ENCODE measurements around the gene MACROH2A1. TPM values are rescaled to one million over a fixed set of nuclear protein-coding genes. Genes with fewer than 3 reads are reported as not detected.

MACROH2A1 gene
- total and polyA plus RNA-seq, 10 of the 15 experiments (the other 5 are each of a cell fraction or from before 2014, with no cell fraction given), result 45.7 to 230 (median 196) TPM

DNA sequence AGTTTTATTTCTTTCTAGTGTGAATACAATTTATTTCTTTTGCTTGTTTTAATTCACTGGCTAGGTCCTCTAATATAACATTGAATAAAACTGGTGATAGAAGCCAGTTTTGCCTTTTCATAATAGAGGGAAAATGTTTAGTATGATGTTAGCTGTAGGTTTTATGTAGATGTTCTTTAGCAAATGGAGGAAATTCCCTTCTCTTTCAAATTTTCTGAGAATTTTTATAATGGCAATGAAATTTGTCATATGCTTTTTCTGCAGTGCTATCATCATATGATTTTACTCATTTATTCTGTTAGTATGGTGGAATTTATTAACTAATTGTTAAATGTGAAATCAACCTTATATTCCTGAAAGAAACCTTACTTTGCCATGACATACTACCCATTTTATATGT is 18.1 kb upstream of the MACROH2A1 start (continued):
- TF ChIP-seq, protein P1, sequence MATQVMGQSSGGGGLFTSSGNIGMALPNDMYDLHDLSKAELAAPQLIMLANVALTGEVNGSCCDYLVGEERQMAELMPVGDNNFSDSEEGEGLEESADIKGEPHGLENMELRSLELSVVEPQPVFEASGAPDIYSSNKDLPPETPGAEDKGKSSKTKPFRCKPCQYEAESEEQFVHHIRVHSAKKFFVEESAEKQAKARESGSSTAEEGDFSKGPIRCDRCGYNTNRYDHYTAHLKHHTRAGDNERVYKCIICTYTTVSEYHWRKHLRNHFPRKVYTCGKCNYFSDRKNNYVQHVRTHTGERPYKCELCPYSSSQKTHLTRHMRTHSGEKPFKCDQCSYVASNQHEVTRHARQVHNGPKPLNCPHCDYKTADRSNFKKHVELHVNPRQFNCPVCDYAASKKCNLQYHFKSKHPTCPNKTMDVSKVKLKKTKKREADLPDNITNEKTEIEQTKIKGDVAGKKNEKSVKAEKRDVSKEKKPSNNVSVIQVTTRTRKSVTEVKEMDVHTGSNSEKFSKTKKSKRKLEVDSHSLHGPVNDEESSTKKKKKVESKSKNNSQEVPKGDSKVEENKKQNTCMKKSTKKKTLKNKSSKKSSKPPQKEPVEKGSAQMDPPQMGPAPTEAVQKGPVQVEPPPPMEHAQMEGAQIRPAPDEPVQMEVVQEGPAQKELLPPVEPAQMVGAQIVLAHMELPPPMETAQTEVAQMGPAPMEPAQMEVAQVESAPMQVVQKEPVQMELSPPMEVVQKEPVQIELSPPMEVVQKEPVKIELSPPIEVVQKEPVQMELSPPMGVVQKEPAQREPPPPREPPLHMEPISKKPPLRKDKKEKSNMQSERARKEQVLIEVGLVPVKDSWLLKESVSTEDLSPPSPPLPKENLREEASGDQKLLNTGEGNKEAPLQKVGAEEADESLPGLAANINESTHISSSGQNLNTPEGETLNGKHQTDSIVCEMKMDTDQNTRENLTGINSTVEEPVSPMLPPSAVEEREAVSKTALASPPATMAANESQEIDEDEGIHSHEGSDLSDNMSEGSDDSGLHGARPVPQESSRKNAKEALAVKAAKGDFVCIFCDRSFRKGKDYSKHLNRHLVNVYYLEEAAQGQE (IDR thresholded peaks at IDR 0.05; ENCODE audit: low read depth, low read length), result no peak
- TF ChIP-seq MYC (IDR thresholded peaks at IDR 0.05; ENCODE audit: insufficient read depth, insufficient read length, insufficient replicate concordance, low read length, severe bottlenecking) (no peak), EGR1 (IDR thresholded peaks at IDR 0.05; ENCODE audit: borderline replicate concordance in 1 of 2, low read depth in 2 of 2, low read length in 2 of 2) (no peak), ZSCAN29 (IDR thresholded peaks at IDR 0.05) (no peak), CREM (IDR thresholded peaks at IDR 0.05; ENCODE audit: low read depth) (no peak), EZH2 (IDR thresholded peaks at IDR 0.05; ENCODE audit: borderline replicate concordance, control insufficient read depth, low read depth, low read length) (no peak)

DNA sequence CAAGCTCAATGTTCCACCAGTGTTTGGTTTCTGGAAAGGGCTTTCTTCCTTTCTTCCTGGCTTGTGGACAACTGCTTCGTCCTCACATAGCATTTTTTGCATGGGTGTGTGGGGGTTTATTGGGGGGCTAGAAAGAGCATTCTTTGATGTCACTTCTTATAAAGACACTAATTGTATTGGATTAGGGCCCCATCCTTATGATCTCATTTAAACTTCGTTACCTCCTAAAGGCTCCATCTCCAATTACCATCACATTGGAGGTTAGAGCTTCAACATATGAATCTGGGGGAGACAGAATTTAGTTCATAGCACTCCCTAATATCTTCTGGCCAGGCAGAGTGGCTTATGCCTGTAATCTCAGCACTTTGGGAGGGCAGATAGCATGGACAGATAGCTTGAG is 6.1 kb upstream of the MACROH2A1 start:
- Histone ChIP-seq H3K27me3 (replicated peaks in 1 of 2; ENCODE audit: control insufficient read depth in 2 of 2, insufficient read depth in 2 of 2, low read length in 1 of 2) (no peaks in the 10 kb centered on the region), H4K20me1 (ENCODE audit: control insufficient read depth, insufficient read depth) (no peaks in the 10 kb centered on the region), H3K4me2 (ENCODE audit: control insufficient read depth, insufficient read depth) (no peak overlapping the region), H3K27ac (ENCODE audit: control insufficient read depth, insufficient read depth) (no peak overlapping the region), H3K9me3 (replicated peaks; ENCODE audit: control insufficient read depth, insufficient read depth, low read length) (no peaks in the 10 kb centered on the region; the same call in 2 of the 3 replicates), H2AFZ (ENCODE audit: control insufficient read depth, low read depth, low read length) (no peak overlapping the region), H3K36me3 (ENCODE audit: control insufficient read depth in 2 of 2, insufficient read depth in 2 of 2, low read length in 1 of 2) (no peaks in the 10 kb centered on the region), H3K79me2 (ENCODE audit: control insufficient read depth, insufficient read depth, low read length) (no peaks in the 10 kb centered on the region), H3K4me1 (ENCODE audit: control insufficient read depth, insufficient read depth, low read length) (peaks cover 1% of the 10 kb centered on the region), H3K4me3 (no peak overlapping the region), H3K9ac (ENCODE audit: control insufficient read depth, insufficient read depth, low read length) (no peak overlapping the region)
- FAIRE-seq (no peak), DNase-seq (ENCODE audit: low read depth, low spot score) (no peak), ATAC-seq (no peak)
- ChIA-PET POLR2A (no interaction called here), SMC1A (ENCODE audit: uncharacterized antibody, unreplicated experiment) (no interaction called here), CTCF (interaction anchor here (1.2 to 1.9 kb wide), 3 partner anchors 12 to 52 kb away, joined by 3 to 10 read pairs (median 4); no protein-coding TSS in a partner anchor), RAD21 (ENCODE audit: unreplicated experiment) (no interaction called here)
- 11% methylated on average over 2 of the region's 2 CpGs for WGBS (ENCODE audit: insufficient coverage, insufficient replicate concordance, low lambda C conversion rate, missing lambda C conversion rate)
- in situ Hi-C loops (cut with MboI), result no loop called here
- no TSS peak for BruUV-seq (replicated peaks)
- intact Hi-C loops (cut with micrococcal nuclease; ENCODE audit: unreplicated experiment), result no loop called here
- TF ChIP-seq MTA2 (IDR thresholded peaks at IDR 0.05; ENCODE audit: low read depth) (no peak), EP300 (IDR thresholded peaks at IDR 0.05; ENCODE audit: borderline replicate concordance in 1 of 2, control insufficient read depth in 1 of 2, low read depth in 2 of 2, low read length in 2 of 2) (no peak), RAD21 (IDR thresholded peaks at IDR 0.05; ENCODE audit: insufficient read depth, low read depth, low read length) (no peak), CHD1 (IDR thresholded peaks at IDR 0.05; ENCODE audit: low read depth, low read length) (no peak), CREM (IDR thresholded peaks at IDR 0.05; ENCODE audit: low read depth) (no peak), RAD51 (IDR thresholded peaks at IDR 0.05) (no peak)
- TF ChIP-seq, protein P2, sequence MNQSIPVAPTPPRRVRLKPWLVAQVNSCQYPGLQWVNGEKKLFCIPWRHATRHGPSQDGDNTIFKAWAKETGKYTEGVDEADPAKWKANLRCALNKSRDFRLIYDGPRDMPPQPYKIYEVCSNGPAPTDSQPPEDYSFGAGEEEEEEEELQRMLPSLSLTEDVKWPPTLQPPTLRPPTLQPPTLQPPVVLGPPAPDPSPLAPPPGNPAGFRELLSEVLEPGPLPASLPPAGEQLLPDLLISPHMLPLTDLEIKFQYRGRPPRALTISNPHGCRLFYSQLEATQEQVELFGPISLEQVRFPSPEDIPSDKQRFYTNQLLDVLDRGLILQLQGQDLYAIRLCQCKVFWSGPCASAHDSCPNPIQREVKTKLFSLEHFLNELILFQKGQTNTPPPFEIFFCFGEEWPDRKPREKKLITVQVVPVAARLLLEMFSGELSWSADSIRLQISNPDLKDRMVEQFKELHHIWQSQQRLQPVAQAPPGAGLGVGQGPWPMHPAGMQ (IDR thresholded peaks at IDR 0.05; ENCODE audit: borderline replicate concordance), result no peak
- TF ChIP-seq, protein P3, sequence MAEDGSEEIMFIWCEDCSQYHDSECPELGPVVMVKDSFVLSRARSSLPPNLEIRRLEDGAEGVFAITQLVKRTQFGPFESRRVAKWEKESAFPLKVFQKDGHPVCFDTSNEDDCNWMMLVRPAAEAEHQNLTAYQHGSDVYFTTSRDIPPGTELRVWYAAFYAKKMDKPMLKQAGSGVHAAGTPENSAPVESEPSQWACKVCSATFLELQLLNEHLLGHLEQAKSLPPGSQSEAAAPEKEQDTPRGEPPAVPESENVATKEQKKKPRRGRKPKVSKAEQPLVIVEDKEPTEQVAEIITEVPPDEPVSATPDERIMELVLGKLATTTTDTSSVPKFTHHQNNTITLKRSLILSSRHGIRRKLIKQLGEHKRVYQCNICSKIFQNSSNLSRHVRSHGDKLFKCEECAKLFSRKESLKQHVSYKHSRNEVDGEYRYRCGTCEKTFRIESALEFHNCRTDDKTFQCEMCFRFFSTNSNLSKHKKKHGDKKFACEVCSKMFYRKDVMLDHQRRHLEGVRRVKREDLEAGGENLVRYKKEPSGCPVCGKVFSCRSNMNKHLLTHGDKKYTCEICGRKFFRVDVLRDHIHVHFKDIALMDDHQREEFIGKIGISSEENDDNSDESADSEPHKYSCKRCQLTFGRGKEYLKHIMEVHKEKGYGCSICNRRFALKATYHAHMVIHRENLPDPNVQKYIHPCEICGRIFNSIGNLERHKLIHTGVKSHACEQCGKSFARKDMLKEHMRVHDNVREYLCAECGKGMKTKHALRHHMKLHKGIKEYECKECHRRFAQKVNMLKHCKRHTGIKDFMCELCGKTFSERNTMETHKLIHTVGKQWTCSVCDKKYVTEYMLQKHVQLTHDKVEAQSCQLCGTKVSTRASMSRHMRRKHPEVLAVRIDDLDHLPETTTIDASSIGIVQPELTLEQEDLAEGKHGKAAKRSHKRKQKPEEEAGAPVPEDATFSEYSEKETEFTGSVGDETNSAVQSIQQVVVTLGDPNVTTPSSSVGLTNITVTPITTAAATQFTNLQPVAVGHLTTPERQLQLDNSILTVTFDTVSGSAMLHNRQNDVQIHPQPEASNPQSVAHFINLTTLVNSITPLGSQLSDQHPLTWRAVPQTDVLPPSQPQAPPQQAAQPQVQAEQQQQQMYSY (CRISPR knock-in tag; IDR thresholded peaks at IDR 0.05), result no peak
